HepG2 (cell line): ENCODE results near the gene H1-8. TPM values are rescaled to one million over a fixed set of nuclear protein-coding genes. Genes with fewer than 3 reads are reported as not detected.

ENCODE experiments used
- ATAC-seq: fragments of 200-7000 bp; cut with Tn5 transposase; 3 replicates; pipeline ENCODE4 v1.9.1; 2020; ENCODE audit warnings: mild to moderate bottlenecking, moderate library complexity
- BruUV-seq: library from RNA; stranded (reverse); fragments of 400-500 nt; replicated peaks from 2 replicates; lab custom pipeline; 2021; lab: Mats Ljungman, UMichigan
- CTCF ChIA-PET: fragments of 300-600 bp; formaldehyde crosslinking; extraction: SDS; loops from one replicate; lab custom pipeline; 2021; ENCODE audit warnings: low total read pairs, inconsistent platforms, low intra/inter-chr PET ratio; lab: Yijun Ruan, JAX
- POLR2A ChIA-PET: fragments of 350-600 bp; sonication (Branson Sonifier 250); formaldehyde crosslinking; loops from one replicate; lab custom pipeline; 2020; ENCODE audit warnings: antibody characterized with exemption, inconsistent platforms; lab: Yijun Ruan, JAX
- DNase-seq: peaks from one replicate; pipeline ENCODE4 v3.0.0-alpha.2; 2015; ENCODE audit warnings: low spot score
- FAIRE-seq: peaks from 3 replicates; lab custom pipeline; 2011; peaks lifted over from hg19 to GRCh38; lab: Jason Lieb, UNC
- H2AFZ ChIP-seq: one replicate; pipeline ENCODE4 v1.6.1; 2011; ENCODE audit warnings: low read length, inconsistent platforms
- H3K27ac ChIP-seq: fragments of 300-600 bp; 3 replicates; pipeline ENCODE4 v1.8.0; 2011; ENCODE audit warnings: mixed run types, mild to moderate bottlenecking, mixed read lengths, low read length, inconsistent platforms; ENCODE audit not compliant: insufficient read depth; ENCODE audit errors: extremely low read length
- H3K27me3 ChIP-seq, 2 experiments: fragments of 200-600 bp in 1 of 2; 2 replicates in 1 of 2; 3 replicates in 1 of 2; pipeline versions ENCODE4 v1.6.0 to v1.8.0; 2011; ENCODE audit warnings: low read length in 2 of 2, mild to moderate bottlenecking in 2 of 2, moderate library complexity in 2 of 2, inconsistent platforms in 1 of 2; ENCODE audit not compliant: insufficient read depth in 2 of 2, control insufficient read depth in 1 of 2
- H3K36me3 ChIP-seq, 2 experiments: fragments of 200-600 bp in 1 of 2; replicated peaks in 1 of 2; 2 replicates in 1 of 2; 3 replicates in 1 of 2; pipeline versions ENCODE4 v1.5.1 to v1.8.0; 2011; ENCODE audit warnings: low read length in 2 of 2, inconsistent platforms in 1 of 2; ENCODE audit not compliant: insufficient read depth in 2 of 2, control insufficient read depth in 1 of 2
- H3K4me1 ChIP-seq: 2 replicates; pipeline ENCODE4 v1.5.1; 2012; ENCODE audit warnings: low read length, inconsistent platforms; ENCODE audit not compliant: insufficient read depth
- H3K4me2 ChIP-seq: 2 replicates; pipeline ENCODE4 v1.6.0; 2011; ENCODE audit warnings: low read depth, low read length, inconsistent platforms
- H3K4me3 ChIP-seq, 3 experiments: fragments of 200-600 bp in 1 of 3; sonication (generic), shearing (Covaris generic) in 1 of 3; replicated peaks in 1 of 3; 2 replicates each; pipeline ENCODE4 v1.5.1; 2011 to 2016; ENCODE audit warnings: low read length in 3 of 3, inconsistent platforms in 2 of 3, low read depth in 2 of 3, mild to moderate bottlenecking in 2 of 3, control low read depth in 1 of 3, mixed read lengths in 1 of 3; ENCODE audit not compliant: insufficient read depth in 1 of 3
- H3K79me2 ChIP-seq: one replicate; pipeline ENCODE4 v1.6.1; 2011; ENCODE audit warnings: low read length, inconsistent platforms; ENCODE audit not compliant: insufficient read depth
- H3K9ac ChIP-seq: 2 replicates; pipeline ENCODE4 v1.6.0; 2011; ENCODE audit warnings: mild to moderate bottlenecking, low read depth, low read length, inconsistent platforms; ENCODE audit not compliant: insufficient read depth
- H3K9me3 ChIP-seq: 2 replicates; pipeline ENCODE4 v1.5.1; 2012; ENCODE audit warnings: mild to moderate bottlenecking, low read length
- H4K20me1 ChIP-seq: 2 replicates; pipeline ENCODE4 v1.6.0; 2011; ENCODE audit warnings: inconsistent platforms, mild to moderate bottlenecking, low read length, moderate library complexity; ENCODE audit not compliant: insufficient read depth
- KMT2B ChIP-seq: IDR thresholded peaks from 2 replicates; pipeline ENCODE4 v1.6.1; 2016; ENCODE audit warnings: missing genetic modification reagents, missing compliant biosample characterization
- PAWR ChIP-seq: sonication (generic); formaldehyde crosslinking; IDR thresholded peaks from 2 replicates; pipeline ENCODE4 v1.4.0; 2020; ENCODE audit warnings: missing genetic modification reagents, mild to moderate bottlenecking, borderline replicate concordance
- PRDM15 ChIP-seq: sonication (generic); formaldehyde crosslinking; IDR thresholded peaks from 2 replicates; pipeline ENCODE4 v1.4.0; 2020; ENCODE audit warnings: missing genetic modification reagents
- REL ChIP-seq: sonication (generic); formaldehyde crosslinking; conservative IDR thresholded peaks from 2 replicates; pipeline ENCODE4 v1.8.0; 2022; ENCODE audit warnings: mild to moderate bottlenecking, missing genetic modification reagents, moderate library complexity
- TSC22D2 ChIP-seq: sonication (generic); formaldehyde crosslinking; IDR thresholded peaks from 2 replicates; pipeline ENCODE4 v1.5.1; 2020; ENCODE audit warnings: missing genetic modification reagents, mild to moderate bottlenecking, borderline replicate concordance
- ZNF101 ChIP-seq: sonication (generic); formaldehyde crosslinking; IDR thresholded peaks from 2 replicates; pipeline ENCODE4 v1.4.0; 2020; ENCODE audit warnings: mild to moderate bottlenecking, low read depth, missing genetic modification reagents, borderline replicate concordance
- ZNF142 ChIP-seq: sonication (generic); formaldehyde crosslinking; IDR thresholded peaks from 2 replicates; pipeline ENCODE4 v1.4.0; 2020; ENCODE audit warnings: missing genetic modification reagents
- ZNF224 ChIP-seq: sonication (generic); formaldehyde crosslinking; IDR thresholded peaks from 2 replicates; pipeline ENCODE4 v1.5.0; 2020; ENCODE audit warnings: mild to moderate bottlenecking, missing genetic modification reagents
- ZNF614 ChIP-seq: IDR thresholded peaks from 2 replicates; pipeline ENCODE4 v1.6.1; 2018; ENCODE audit warnings: missing biosample characterization, missing genetic modification reagents, inconsistent platforms, borderline replicate concordance
- WGBS: methylation state at CpG from one replicate; pipeline ENCODE4 v1.1.6; 2017; ENCODE audit warnings: low lambda C conversion rate; 5-methylcytosine and 5-hydroxymethylcytosine counted together
- in situ Hi-C: cut with HindIII; loops from 2 replicates; pipeline ENCODE4 v1.10.0; 2017; ENCODE audit warnings: low pct_unique_long_range_greater_than_20kb; ENCODE audit not compliant: extremely low pct_ligation_motif_present
- intact Hi-C: fragments of 100-400 bp; cut with micrococcal nuclease; formaldehyde crosslinking; loops from one replicate; pipeline ENCODE4 v1.10.0; 2022; ENCODE audit not compliant: unreplicated experiment
- polyA plus RNA-seq, 8 experiments: library from polyadenylated mRNA; depleted of rRNA in 3 of 8; stranded (reverse) in 7 of 8; unstranded in 1 of 8; fragments of >200 nt; fragmentation: Illumina TruSeq in 4 of 8; extraction: Trizol in 4 of 8; gene quantifications; 2 replicates each; pipeline versions ENCODE4 v1.2.1 to v1.2.3, GENCODE V29; 2011 to 2016; ENCODE audit warnings: low read depth in 4 of 8, missing spikeins in 1 of 8, mixed read lengths in 1 of 8; ENCODE audit not compliant: insufficient read depth in 1 of 8
- total RNA-seq, 5 experiments: library from RNA; depleted of rRNA; stranded (reverse); fragments of >200 nt; fragmentation: Illumina TruSeq; extraction: Trizol; gene quantifications; 2 replicates each; pipeline ENCODE4 v1.2.3, GENCODE V29; 2016; ENCODE audit warnings: low read depth in 1 of 5

Gene H1-8
- total and polyA plus RNA-seq, 2 of the 13 experiments (the other 11 are each of a cell fraction or from before 2014, with no cell fraction given): 0.08 TPM; not detected in 1

- TF ChIP-seq ZNF142 (CRISPR knock-in tag): no peak
- no peak for TF ChIP-seq TSC22D2 (CRISPR knock-in tag)
- no peak for TF ChIP-seq KMT2B (CRISPR knock-in tag)
- TF ChIP-seq REL (CRISPR knock-in tag): no peak
- TF ChIP-seq PAWR (CRISPR knock-in tag): no peak
- TF ChIP-seq ZNF101 (CRISPR knock-in tag): no peak
- TF ChIP-seq ZNF224: no peak
- no peak for TF ChIP-seq PRDM15
- no peak for TF ChIP-seq ZNF614 (CRISPR knock-in tag)
- Histone ChIP-seq H3K4me2 (no peak overlapping the region), H2AFZ (no peak overlapping the region), H3K27ac (no peak overlapping the region), H3K9ac (no peak overlapping the region), H4K20me1 (no peaks in the 10 kb centered on the region), H3K9me3 (no peaks in the 10 kb centered on the region), H3K27me3 (no peaks in the 10 kb centered on the region), H3K79me2 (no peaks in the 10 kb centered on the region), H3K4me1 (peaks cover 42% of the 10 kb centered on the region), H3K4me3 (no peak overlapping the region), H3K36me3 (peaks cover 3 to 6% of the 10 kb centered on the region in 2 experiments; a peak in 3 of 5 replicates)
- FAIRE-seq (no peak), DNase-seq (no peak), ATAC-seq (0 out of 3 replicates have a peak, but pooled peaks have one; percentile 6)
- WGBS: 60% methylated on average over 15 of the region's 15 CpGs
- CTCF ChIA-PET: no interaction called here
- intact Hi-C loops: loop anchor here (10.0 kb wide), 1 partner anchor 59 kb away; no protein-coding TSS in a partner anchor
- no TSS peak for BruUV-seq
- in situ Hi-C loops: loop anchor here (5.0 kb wide), 1 partner anchor 61 kb away; no protein-coding TSS in a partner anchor
- POLR2A ChIA-PET: interaction anchor here (2.2 kb wide), 1 partner anchor 19 kb away, joined by 11 read pairs; no protein-coding TSS in a partner anchor
Measured at GRCh38 chr3:129553719-129554118, 10.7 kb downstream of the H1-8 start.
